Activated naive CD8-positive, alpha-beta T cell treated with anti-CD3 and anti-CD28 coated beads, Interleukin-2, amount 50 U/mL, for 24 hours (primary cell): ENCODE data around the gene HIVEP3.

ENCODE experiments used
- ATAC-seq: fragments of 150-1000 bp; cut with Tn5 transposase; one replicate; pipeline ENCODE4 v1.10.0; 2021
- DNase-seq: peaks from one replicate; pipeline ENCODE4 v3.0.0; 2021
- H3K27ac Mint-ChIP-seq: one replicate; pipeline ENCODE4 v1.8.0; 2021; ENCODE audit warnings: mild to moderate bottlenecking, mixed read lengths
- H3K27me3 Mint-ChIP-seq: one replicate; pipeline ENCODE4 v1.8.0; 2021; ENCODE audit warnings: mixed read lengths
- H3K36me3 Mint-ChIP-seq: one replicate; pipeline ENCODE4 v1.8.0; 2021; ENCODE audit warnings: low read depth, mixed read lengths
- H3K4me1 Mint-ChIP-seq: one replicate; pipeline ENCODE4 v1.8.0; 2021; ENCODE audit warnings: mixed read lengths
- H3K4me3 Mint-ChIP-seq: one replicate; pipeline ENCODE4 v1.8.0; 2021; ENCODE audit warnings: mild to moderate bottlenecking, moderate library complexity, mixed read lengths
- H3K9me3 Mint-ChIP-seq: one replicate; pipeline ENCODE4 v1.8.0; 2021; ENCODE audit warnings: mixed read lengths

The HIVEP3 gene

GRCh38 chr1:41485605-41486004 is 433.1 kb downstream of the HIVEP3 start:
- DNase-seq, result no peak

GRCh38 chr1:41484402-41485241 is 434.1 kb downstream of the HIVEP3 start, which contains the start of gene EDN2:
EDN2 (minus strand) TSS chr1:41484683; CDS start chr1:41484601, 82 bp downstream.
- Mint-ChIP-seq H3K4me3 (no peak within 1 kb of the TSS), H3K4me1 (peaks cover 7% of the 10 kb centered on the region), H3K36me3 (no peaks in the 10 kb centered on the region), H3K9me3 (no peaks in the 10 kb centered on the region), H3K27me3 (peaks cover 22% of the 10 kb centered on the region), H3K27ac (no peak within 1 kb of the TSS)
- no peak for DNase-seq
- no peak for ATAC-seq

More at GRCh38 chr1:41485605-41486004, 433.1 kb downstream of the HIVEP3 start:
- no peaks in the 10 kb centered on the region for H3K36me3 Mint-ChIP-seq
- no peak for ATAC-seq
- H3K9me3 Mint-ChIP-seq, result no peaks in the 10 kb centered on the region
- peaks cover 7% of the 10 kb centered on the region for H3K4me1 Mint-ChIP-seq
- H3K27me3 Mint-ChIP-seq, result peaks cover 25% of the 10 kb centered on the region
- H3K4me3 Mint-ChIP-seq, result no peak overlapping the region
- no peak overlapping the region for H3K27ac Mint-ChIP-seq

GRCh38 chr1:41483960-41484401 is 434.7 kb downstream of the HIVEP3 start:
- no peak overlapping the region for H3K27ac Mint-ChIP-seq
- ATAC-seq (no peak), DNase-seq (no peak)
- H3K36me3 Mint-ChIP-seq, result no peaks in the 10 kb centered on the region
- peaks cover 18% of the 10 kb centered on the region for H3K27me3 Mint-ChIP-seq
- no peaks in the 10 kb centered on the region for H3K9me3 Mint-ChIP-seq
- peaks cover 7% of the 10 kb centered on the region for H3K4me1 Mint-ChIP-seq
- H3K4me3 Mint-ChIP-seq, result no peak overlapping the region

- H3K4me1 Mint-ChIP-seq, result peaks cover 7% of the 10 kb centered on the region
- no peak overlapping the region for H3K4me3 Mint-ChIP-seq
- H3K27ac Mint-ChIP-seq, result no peak overlapping the region
- H3K36me3 Mint-ChIP-seq, result no peaks in the 10 kb centered on the region
- no peak for ATAC-seq
- H3K27me3 Mint-ChIP-seq, result peaks cover 18% of the 10 kb centered on the region
- DNase-seq, result no peak
- H3K9me3 Mint-ChIP-seq, result no peaks in the 10 kb centered on the region
These were observed 435.5 kb downstream of the HIVEP3 start for GRCh38 chr1:41483001-41483850.

GRCh38 chr1:41482001-41482765 is 436.5 kb downstream of the HIVEP3 start:
- H3K4me3 Mint-ChIP-seq, result no peak overlapping the region
- H3K27me3 Mint-ChIP-seq, result peaks cover 15% of the 10 kb centered on the region
- H3K4me1 Mint-ChIP-seq, result peaks cover 7% of the 10 kb centered on the region
- ATAC-seq (no peak), DNase-seq (no peak)
- no peaks in the 10 kb centered on the region for H3K9me3 Mint-ChIP-seq
- no peak overlapping the region for H3K27ac Mint-ChIP-seq
- H3K36me3 Mint-ChIP-seq, result no peaks in the 10 kb centered on the region

GRCh38 chr1:41481109-41481775 is 437.5 kb downstream of the HIVEP3 start:
- DNase-seq, result no peak
- peaks cover 3% of the 10 kb centered on the region for H3K4me1 Mint-ChIP-seq
- no peak overlapping the region for H3K27ac Mint-ChIP-seq
- H3K27me3 Mint-ChIP-seq, result peaks cover 8% of the 10 kb centered on the region
- H3K4me3 Mint-ChIP-seq, result no peak overlapping the region
- H3K9me3 Mint-ChIP-seq, result no peaks in the 10 kb centered on the region
- no peaks in the 10 kb centered on the region for H3K36me3 Mint-ChIP-seq
- ATAC-seq, result no peak

- no peak for ATAC-seq
- no peaks in the 10 kb centered on the region for H3K4me1 Mint-ChIP-seq
- H3K27ac Mint-ChIP-seq, result no peak overlapping the region
- H3K4me3 Mint-ChIP-seq, result no peak overlapping the region
- no peaks in the 10 kb centered on the region for H3K9me3 Mint-ChIP-seq
- H3K27me3 Mint-ChIP-seq, result peaks cover 3% of the 10 kb centered on the region
- DNase-seq, result no peak
- H3K36me3 Mint-ChIP-seq, result no peaks in the 10 kb centered on the region
These were observed 438.3 kb downstream of the HIVEP3 start for GRCh38 chr1:41480204-41481108.

GRCh38 chr1:41479808-41480160 is 438.9 kb downstream of the HIVEP3 start:
- H3K4me1 Mint-ChIP-seq, result no peaks in the 10 kb centered on the region
- H3K4me3 Mint-ChIP-seq, result no peak overlapping the region
- H3K36me3 Mint-ChIP-seq, result no peaks in the 10 kb centered on the region
- no peak for ATAC-seq
- H3K27ac Mint-ChIP-seq, result no peak overlapping the region
- no peak for DNase-seq
- no peaks in the 10 kb centered on the region for H3K27me3 Mint-ChIP-seq
- no peaks in the 10 kb centered on the region for H3K9me3 Mint-ChIP-seq

- H3K4me3 Mint-ChIP-seq, result no peak overlapping the region
- H3K36me3 Mint-ChIP-seq, result no peaks in the 10 kb centered on the region
- ATAC-seq (no peak), DNase-seq (no peak)
- no peaks in the 10 kb centered on the region for H3K27me3 Mint-ChIP-seq
- no peaks in the 10 kb centered on the region for H3K9me3 Mint-ChIP-seq
- H3K27ac Mint-ChIP-seq, result no peak overlapping the region
- H3K4me1 Mint-ChIP-seq, result no peaks in the 10 kb centered on the region
These were observed 439.5 kb downstream of the HIVEP3 start for GRCh38 chr1:41479000-41479807.

GRCh38 chr1:41478118-41478748 is 440.5 kb downstream of the HIVEP3 start:
- H3K4me1 Mint-ChIP-seq, result no peaks in the 10 kb centered on the region
- H3K27me3 Mint-ChIP-seq, result no peaks in the 10 kb centered on the region
- no peaks in the 10 kb centered on the region for H3K9me3 Mint-ChIP-seq
- no peak for ATAC-seq
- H3K36me3 Mint-ChIP-seq, result no peaks in the 10 kb centered on the region
- H3K4me3 Mint-ChIP-seq, result no peak overlapping the region
- DNase-seq, result no peak
- no peak overlapping the region for H3K27ac Mint-ChIP-seq

GRCh38 chr1:41476807-41477361 is 441.8 kb downstream of the HIVEP3 start:
- no peak for DNase-seq
- no peaks in the 10 kb centered on the region for H3K27me3 Mint-ChIP-seq
- no peak overlapping the region for H3K27ac Mint-ChIP-seq
- no peak overlapping the region for H3K4me3 Mint-ChIP-seq
- no peak for ATAC-seq
- H3K36me3 Mint-ChIP-seq, result no peaks in the 10 kb centered on the region
- H3K4me1 Mint-ChIP-seq, result no peaks in the 10 kb centered on the region
- no peaks in the 10 kb centered on the region for H3K9me3 Mint-ChIP-seq
